ENCODE measurements around the gene B4GALT4. TPM values are rescaled to one million over a fixed set of nuclear protein-coding genes. Genes with fewer than 3 reads are reported as not detected.

Gene B4GALT4
- total RNA-seq, 1 experiment from 2014 or later = 46.5 TPM

DNA sequence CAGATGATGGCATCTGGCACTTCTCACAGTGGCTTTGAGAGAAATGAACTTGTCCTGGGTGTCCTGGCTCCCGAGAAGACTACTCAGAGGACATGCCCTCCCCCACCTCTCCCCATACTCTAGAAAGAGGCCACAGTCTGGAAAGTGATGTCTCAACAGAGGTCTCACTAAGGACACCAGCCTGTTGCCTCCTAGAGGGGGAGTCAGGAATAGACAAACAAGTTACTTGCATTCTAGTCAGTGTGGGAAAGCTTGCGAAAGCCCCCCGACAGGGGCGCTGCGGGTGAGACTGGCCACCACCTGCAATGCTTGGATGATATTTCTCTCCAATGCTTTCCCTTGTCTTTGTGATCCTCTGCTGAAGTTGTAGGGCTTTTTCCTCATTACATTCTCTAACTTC is 17.2 kb downstream of the B4GALT4 start:
- H3K79me1 ChIP-seq (ENCODE audit: insufficient read depth, low read depth, low read length, poor library complexity, severe bottlenecking) = no peaks in the 10 kb centered on the region
- no peak overlapping the region for H4K91ac ChIP-seq (ENCODE audit: insufficient read length, low read depth, low read length)
- H4K20me1 ChIP-seq (ENCODE audit: control insufficient read depth, insufficient read depth, insufficient read length) = no peaks in the 10 kb centered on the region
- no peak overlapping the region for H2BK120ac ChIP-seq (ENCODE audit: low read depth, low read length, poor library complexity, severe bottlenecking)
- no CpG with 5 or more reads among the region's 5 CpGs for WGBS (ENCODE audit: extremely low coverage, insufficient read length, low lambda C conversion rate)
- no peak for DNase-seq
- no peak overlapping the region for H2BK12ac ChIP-seq (ENCODE audit: insufficient read length, low read depth, low read length)
- no peak overlapping the region for H2BK20ac ChIP-seq (ENCODE audit: low read depth, low read length, poor library complexity, severe bottlenecking)
- H2BK15ac ChIP-seq (ENCODE audit: low read depth, low read length) = no peak overlapping the region
- H2AFZ ChIP-seq (ENCODE audit: low read length) = no peak overlapping the region
- H3K4me3 Mint-ChIP-seq = no peak overlapping the region
- H3K4me2 ChIP-seq (ENCODE audit: insufficient read depth, insufficient read length, low read length) = no peak overlapping the region
- H4K5ac ChIP-seq (ENCODE audit: insufficient read length, low read depth, low read length) = no peak overlapping the region
- TF ChIP-seq CTCF (conservative IDR thresholded peaks at IDR 0.05) = peak; percentile 35; the same call in 2 of the 3 replicates
- no peaks in the 10 kb centered on the region for H3K27me3 ChIP-seq (ENCODE audit: insufficient read depth, low read length)
- no peaks in the 10 kb centered on the region for H3K9me3 ChIP-seq (ENCODE audit: control insufficient read depth, low read depth, low read length)
- no peak overlapping the region for H4K8ac ChIP-seq (replicated peaks; ENCODE audit: insufficient read length, low read depth, low read length)
- H3K79me2 ChIP-seq (ENCODE audit: insufficient read depth, low read length) = no peaks in the 10 kb centered on the region
- H3K4me1 Mint-ChIP-seq = no peaks in the 10 kb centered on the region
- no peak overlapping the region for H3T11ph ChIP-seq (ENCODE audit: low read length)
- no peaks in the 10 kb centered on the region for H3K23me2 ChIP-seq (ENCODE audit: insufficient read length, low read depth, low read length, poor library complexity, severe bottlenecking)
- H2AK5ac ChIP-seq (ENCODE audit: insufficient read length, low read length) = no peak overlapping the region
- no peak overlapping the region for H2BK5ac ChIP-seq (ENCODE audit: insufficient read length, low read length)
- H3K27ac Mint-ChIP-seq = no peak overlapping the region
- no peaks in the 10 kb centered on the region for H3K4me1 ChIP-seq (ENCODE audit: insufficient read depth, low read length)
- no peak overlapping the region for H3K4ac ChIP-seq (ENCODE audit: low read depth, low read length)
- no peak overlapping the region for H3K14ac ChIP-seq (ENCODE audit: insufficient read depth, low read length)
- H3K9me3 Mint-ChIP-seq = no peaks in the 10 kb centered on the region
- no peak overlapping the region for H3K27ac ChIP-seq (ENCODE audit: insufficient read length, low read depth, low read length)
- no peak overlapping the region for H3K56ac ChIP-seq (ENCODE audit: insufficient read length, low read depth, low read length)
- no peak overlapping the region for H3K23ac ChIP-seq (ENCODE audit: insufficient read length, low read depth, low read length)
- H3K18ac ChIP-seq (ENCODE audit: insufficient read length, low read depth, low read length) = no peak overlapping the region
- H3K36me3 Mint-ChIP-seq (ENCODE audit: insufficient read depth in 1 of 3, low read depth in 3 of 3) = peaks cover 23 to 86% (median 73%) of the 10 kb centered on the region in 3 experiments; a peak in 6 of 7 replicates
- H3K9ac ChIP-seq (ENCODE audit: extremely low read depth, insufficient read length, low read length) = no peak overlapping the region
- H3K27me3 Mint-ChIP-seq (ENCODE audit: low read depth) = no peaks in the 10 kb centered on the region
